ENCODE measurements around the gene ANKLE1. TPM values are rescaled to one million over a fixed set of nuclear protein-coding genes. Genes with fewer than 3 reads are reported as not detected.
A peak's percentile ranks its signal among the peaks of the same experiment; 100 is the strongest.

Gene ANKLE1
- total RNA-seq, 3 donors from 2014 or later, result 0.23 to 1.9 (median 0.80) TPM

- Histone ChIP-seq H3K9me3 (no peaks in the 10 kb centered on the region), H3K36me3 (ENCODE audit: low read depth) (no peaks in the 10 kb centered on the region), H3K4me3 (no peak overlapping the region), H3K4me1 (ENCODE audit: low read depth) (no peaks in the 10 kb centered on the region)
- DNase-seq (peak; percentile 88 to 92 (median 88)), ATAC-seq (peak; percentile 99)
- intact Hi-C loops (cut with DNase I, micrococcal nuclease), result no loop called here
- TF ChIP-seq CTCF (IDR thresholded peaks at IDR 0.05), result peak; percentile 91
Measured at GRCh38 chr19:17260842-17261325, 20.8 kb upstream of the ANKLE1 start.

- intact Hi-C loops (cut with DNase I, micrococcal nuclease), result no loop called here
- Histone ChIP-seq H3K9me3 (no peaks in the 10 kb centered on the region), H3K4me3 (no peak overlapping the region), H3K4me1 (ENCODE audit: low read depth) (no peaks in the 10 kb centered on the region), H3K36me3 (ENCODE audit: low read depth) (peaks cover 5% of the 10 kb centered on the region)
- ATAC-seq (no peak), DNase-seq (no peak)
- no peak for TF ChIP-seq CTCF (IDR thresholded peaks at IDR 0.05)
Measured at GRCh38 chr19:17262557-17262956, 19.1 kb upstream of the ANKLE1 start.

- Histone ChIP-seq H3K4me3 (no peak overlapping the region), H3K9me3 (no peaks in the 10 kb centered on the region), H3K36me3 (ENCODE audit: low read depth) (peaks cover 5% of the 10 kb centered on the region), H3K4me1 (ENCODE audit: low read depth) (peaks cover 7% of the 10 kb centered on the region)
- DNase-seq (no peak), ATAC-seq (no peak)
- intact Hi-C loops (cut with DNase I, micrococcal nuclease), result no loop called here
- no peak for TF ChIP-seq CTCF (IDR thresholded peaks at IDR 0.05)
Measured at GRCh38 chr19:17263712-17264640, 17.7 kb upstream of the ANKLE1 start.

GRCh38 chr19:17264641-17264979, 17.1 kb upstream of the ANKLE1 start, which contains the start of gene USHBP1:
USHBP1 (minus strand) TSS chr19:17264745; CDS start chr19:17264299, 446 bp downstream.
- no peak for TF ChIP-seq CTCF (IDR thresholded peaks at IDR 0.05)
- Histone ChIP-seq H3K36me3 (ENCODE audit: low read depth) (peaks cover 5% of the 10 kb centered on the region), H3K4me3 (no peak within 1 kb of the TSS), H3K9me3 (no peaks in the 10 kb centered on the region), H3K4me1 (ENCODE audit: low read depth) (peaks cover 7% of the 10 kb centered on the region)
- DNase-seq, result peak in 1 of 3 donors; percentile 19
- intact Hi-C loops (cut with DNase I, micrococcal nuclease), result no loop called here
- ATAC-seq, result no peak

- no peaks in the 10 kb centered on the region for H3K9me3 ChIP-seq
- no peak for DNase-seq
- intact Hi-C loops (cut with DNase I, micrococcal nuclease), result no loop called here
- H3K36me3 ChIP-seq (ENCODE audit: low read depth), result peaks cover 5% of the 10 kb centered on the region
- TF ChIP-seq CTCF (IDR thresholded peaks at IDR 0.05), result no peak
- ATAC-seq, result no peak
- peaks cover 7% of the 10 kb centered on the region for H3K4me1 ChIP-seq (ENCODE audit: low read depth)
- H3K4me3 ChIP-seq, result no peak overlapping the region
Measured at GRCh38 chr19:17266026-17266425, 15.7 kb upstream of the ANKLE1 start.

All from mucosa of descending colon (tissue), 3 donors.